Measurements from ENCODE around the gene STIM2. TPM values are rescaled to one million over a fixed set of nuclear protein-coding genes. Genes with fewer than 3 reads are reported as not detected.
"Not testable (repeated sequence)": the region's sequence is repeated elsewhere in the genome, so short reads cannot be mapped to it uniquely, and the experiment has no call there.

STIM2 gene
- total and polyA plus RNA-seq, 7 donors: 2.4 to 8.4 (median 4.9) TPM

GRCh38 chr4:26826721-26827120 is 33.9 kb upstream of the STIM2 start:
- WGBS, 3 donors: 66 to 72% (median 71%) methylated on average over 9 of the region's 9 CpGs
- intact Hi-C loops (cut with DNase I): no loop called here
- DNase-seq: no peak

GRCh38 chr4:26827336-26827735 is 33.3 kb upstream of the STIM2 start:
- ATAC-seq; H3K27me3 ChIP-seq (ENCODE audit: insufficient read depth in 3 of 3, low read length in 2 of 3); H3K27ac ChIP-seq; H3K4me1 ChIP-seq; H3K4me3 ChIP-seq; H3K9me3 ChIP-seq; H3K36me3 ChIP-seq (ENCODE audit: insufficient read depth in 1 of 2, low read depth in 1 of 2); intact Hi-C loops (cut with DNase I); DNase-seq: not testable (repeated sequence)
- WGBS, 3 donors: 90 to 97% (median 93%) methylated on average over 6 of the region's 6 CpGs

More at GRCh38 chr4:26826721-26827120, 33.9 kb upstream of the STIM2 start:
- no peak overlapping the region for H3K27ac ChIP-seq
- H3K4me1 ChIP-seq: no peaks in the 10 kb centered on the region
- no peak overlapping the region for H3K4me3 ChIP-seq
- no peaks in the 10 kb centered on the region for H3K27me3 ChIP-seq (ENCODE audit: insufficient read depth in 3 of 3, low read length in 2 of 3)
- no peak for TF ChIP-seq CTCF (IDR thresholded peaks at IDR 0.05)
- ATAC-seq: no peak
- H3K36me3 ChIP-seq (ENCODE audit: insufficient read depth in 1 of 2, low read depth in 1 of 2): no peaks in the 10 kb centered on the region
- no peaks in the 10 kb centered on the region for H3K9me3 ChIP-seq

DNA sequence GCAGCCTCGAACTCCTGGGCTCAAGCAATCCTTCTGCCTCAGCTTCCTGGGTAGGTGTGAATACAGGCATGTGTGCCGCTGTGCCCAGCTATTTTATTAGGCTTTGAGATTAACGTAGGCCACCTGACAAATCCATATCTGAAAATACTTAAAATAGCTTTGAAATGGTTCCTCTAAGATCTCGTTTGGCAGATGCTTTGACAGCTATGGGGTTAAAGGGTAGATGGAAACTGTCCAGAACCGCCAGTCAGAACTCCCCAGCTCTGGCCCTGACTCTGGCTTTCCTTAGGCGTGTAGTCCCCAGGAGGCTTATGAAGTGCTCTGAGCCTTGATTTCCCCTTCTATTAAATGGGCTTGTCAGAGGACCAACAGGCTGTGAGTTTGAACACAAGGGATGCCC is 32.8 kb upstream of the STIM2 start:
- TF ChIP-seq CTCF (IDR thresholded peaks at IDR 0.05): no peak
- DNase-seq: no peak
- no peaks in the 10 kb centered on the region for H3K9me3 ChIP-seq
- H3K27ac ChIP-seq: no peak overlapping the region
- no peak for ATAC-seq
- H3K36me3 ChIP-seq (ENCODE audit: insufficient read depth in 1 of 2, low read depth in 1 of 2): no peaks in the 10 kb centered on the region
- H3K27me3 ChIP-seq (ENCODE audit: insufficient read depth in 3 of 3, low read length in 2 of 3): no peaks in the 10 kb centered on the region
- H3K4me1 ChIP-seq: no peaks in the 10 kb centered on the region
- no peak overlapping the region for H3K4me3 ChIP-seq
- intact Hi-C loops (cut with DNase I): no loop called here
- 85 to 88% (median 87%) methylated on average over 6 of the region's 6 CpGs for WGBS, 3 donors

- 91 to 95% (median 93%) methylated on average over 4 of the region's 4 CpGs for WGBS, 3 donors
- Histone ChIP-seq H3K27me3 (ENCODE audit: insufficient read depth in 3 of 3, low read length in 2 of 3) (no peaks in the 10 kb centered on the region), H3K27ac (no peak overlapping the region), H3K4me1 (no peaks in the 10 kb centered on the region), H3K9me3 (no peaks in the 10 kb centered on the region), H3K36me3 (ENCODE audit: insufficient read depth in 1 of 2, low read depth in 1 of 2) (no peaks in the 10 kb centered on the region), H3K4me3 (no peak overlapping the region)
- no peak for DNase-seq
- no peak for ATAC-seq
- intact Hi-C loops (cut with DNase I): no loop called here
- no peak for TF ChIP-seq CTCF (IDR thresholded peaks at IDR 0.05)
These were observed 31.6 kb upstream of the STIM2 start for GRCh38 chr4:26829018-26829417.

- 90 to 96% (median 94%) methylated on average over 2 of the region's 2 CpGs for WGBS, 3 donors
- no peaks in the 10 kb centered on the region for H3K9me3 ChIP-seq
- no peaks in the 10 kb centered on the region for H3K27me3 ChIP-seq (ENCODE audit: insufficient read depth in 3 of 3, low read length in 2 of 3)
- no peak overlapping the region for H3K27ac ChIP-seq
- DNase-seq: no peak
- no peaks in the 10 kb centered on the region for H3K36me3 ChIP-seq (ENCODE audit: insufficient read depth in 1 of 2, low read depth in 1 of 2)
- no peak for TF ChIP-seq CTCF (IDR thresholded peaks at IDR 0.05)
- no peak for ATAC-seq
- no peak overlapping the region for H3K4me3 ChIP-seq
- intact Hi-C loops (cut with DNase I): no loop called here
- no peaks in the 10 kb centered on the region for H3K4me1 ChIP-seq
These were observed 30.6 kb upstream of the STIM2 start for GRCh38 chr4:26830033-26830432.

Data from psoas muscle (tissue), 8 donors.